HG02973 (cell line): Measurements from ENCODE around the gene SLC25A21.
"Not testable (repeated sequence)": the region's sequence is repeated elsewhere in the genome, so short reads cannot be mapped to it uniquely, and the experiment has no call there.

ENCODE experiments used
- ATAC-seq: cut with Tn5 transposase; IDR thresholded peaks from one replicate; pipeline ENCODE4 v1.9.1; 2021; ENCODE audit warnings: moderate library complexity; ENCODE audit not compliant: unreplicated experiment

The SLC25A21 gene

DNA sequence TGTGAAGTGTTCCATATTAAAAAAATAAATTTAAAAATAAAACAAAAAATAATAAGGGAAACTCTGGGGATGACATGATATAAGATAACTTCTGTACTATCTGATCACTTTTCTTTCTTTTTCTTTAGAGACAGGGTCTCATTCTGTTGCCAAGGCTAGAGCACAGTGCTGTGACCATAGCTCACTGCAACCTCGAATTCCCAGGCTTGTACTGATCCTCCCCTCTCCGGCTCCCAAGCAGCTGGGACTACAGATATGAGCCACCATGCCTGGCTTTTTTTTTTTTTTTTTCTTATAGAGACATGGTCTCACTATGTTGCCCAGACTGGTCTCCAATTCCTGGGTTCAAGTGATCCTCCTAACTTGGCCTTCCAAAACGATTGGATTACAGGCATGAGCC, 14.9 kb upstream of the SLC25A21 start:
- no peak for ATAC-seq

DNA sequence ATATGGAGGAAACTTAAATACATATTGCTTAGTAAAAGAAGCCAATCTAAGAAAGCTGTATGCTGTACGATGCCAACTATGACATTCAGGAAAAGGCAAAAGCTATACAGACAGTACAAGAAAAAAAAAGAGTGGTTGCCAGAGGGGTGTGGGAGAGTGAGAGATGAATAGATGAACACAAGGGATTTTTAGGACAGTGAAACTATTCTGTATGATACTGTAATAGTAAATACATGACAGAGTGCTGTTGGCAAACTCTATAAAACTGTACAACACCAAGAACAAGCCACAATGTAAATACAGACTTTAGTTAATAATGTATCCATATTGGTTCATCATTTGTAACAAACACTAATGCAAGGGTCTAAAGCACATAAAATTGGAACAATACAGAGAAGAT, 14.5 kb upstream of the SLC25A21 start:
- no peak for ATAC-seq

DNA sequence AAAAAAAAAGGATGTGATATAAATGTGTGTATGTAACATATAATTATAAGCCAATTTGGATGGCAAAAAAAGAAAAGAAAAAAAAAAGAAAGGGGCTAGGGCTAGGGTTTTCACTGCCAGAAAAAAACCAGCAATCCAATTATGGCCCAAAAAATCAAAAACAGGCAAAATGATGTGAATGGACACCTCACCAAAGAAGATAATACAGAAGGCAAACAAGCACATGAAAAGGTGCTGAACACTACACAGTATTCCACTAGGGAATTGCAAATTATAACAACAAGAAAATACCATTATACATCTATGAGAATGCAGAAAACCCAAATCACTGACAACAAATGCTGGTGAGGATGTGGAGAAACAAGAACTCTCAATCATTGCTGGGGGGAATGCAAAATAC, 13.3 kb upstream of the SLC25A21 start:
- ATAC-seq: no peak

DNA sequence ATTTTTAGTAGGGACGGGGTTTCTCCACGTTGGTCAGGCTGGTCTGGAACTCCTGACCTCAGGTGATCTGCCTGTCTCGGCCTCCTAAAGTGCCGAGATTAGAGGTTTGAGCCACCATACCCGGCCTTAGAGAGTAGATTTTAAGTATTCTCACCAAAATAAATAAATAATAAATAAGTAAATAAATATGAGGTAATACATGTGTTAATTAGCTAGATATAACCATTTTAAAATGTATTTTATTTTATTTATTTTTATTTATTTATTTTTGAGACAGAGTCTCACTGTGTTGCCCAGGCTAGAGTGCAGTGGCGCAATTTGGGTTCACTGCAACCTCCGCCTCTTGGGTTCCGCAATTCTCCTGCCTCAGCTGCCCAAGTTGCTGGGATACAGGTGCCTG, 12.1 kb upstream of the SLC25A21 start:
- not testable (repeated sequence) for ATAC-seq

DNA sequence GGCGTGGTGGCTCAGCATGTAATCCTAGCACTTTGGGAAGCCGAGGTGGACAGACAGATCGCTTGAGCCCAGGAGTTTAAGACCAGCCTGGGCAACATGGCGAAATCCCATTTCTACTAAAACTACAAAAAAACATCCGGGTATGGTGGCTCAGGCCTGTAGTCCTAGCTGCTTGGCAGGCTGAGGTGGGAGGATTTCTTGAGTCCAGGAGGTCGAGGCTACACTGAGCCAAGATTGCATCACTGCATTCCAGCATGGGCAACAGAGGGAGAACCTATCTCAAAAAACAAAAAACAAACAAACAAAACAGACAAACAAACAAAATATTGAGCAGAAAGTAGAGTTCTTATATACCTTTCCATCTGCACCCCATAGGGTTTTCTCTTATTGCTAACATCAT, 9.0 kb upstream of the SLC25A21 start:
- no peak for ATAC-seq

DNA sequence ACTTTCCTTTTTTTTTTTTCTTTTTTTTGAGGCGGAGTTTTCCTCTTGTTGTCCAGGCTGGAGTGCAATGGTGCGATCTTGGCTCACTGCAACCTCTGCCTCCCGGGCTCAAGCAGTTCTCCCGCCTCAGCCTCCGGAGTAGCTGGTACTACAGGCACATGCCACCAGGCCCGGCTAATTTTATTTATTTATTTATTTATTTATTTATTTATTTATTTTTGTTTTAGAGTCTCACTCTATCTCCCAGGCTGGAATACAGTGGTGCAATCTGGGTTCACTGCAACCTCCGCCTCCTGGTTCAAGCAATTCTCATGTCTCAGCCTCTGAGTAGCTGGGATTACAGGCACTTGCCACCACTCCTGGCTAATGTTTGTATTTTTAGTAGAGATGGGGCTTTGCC, 8.5 kb upstream of the SLC25A21 start:
- not testable (repeated sequence) for ATAC-seq

DNA sequence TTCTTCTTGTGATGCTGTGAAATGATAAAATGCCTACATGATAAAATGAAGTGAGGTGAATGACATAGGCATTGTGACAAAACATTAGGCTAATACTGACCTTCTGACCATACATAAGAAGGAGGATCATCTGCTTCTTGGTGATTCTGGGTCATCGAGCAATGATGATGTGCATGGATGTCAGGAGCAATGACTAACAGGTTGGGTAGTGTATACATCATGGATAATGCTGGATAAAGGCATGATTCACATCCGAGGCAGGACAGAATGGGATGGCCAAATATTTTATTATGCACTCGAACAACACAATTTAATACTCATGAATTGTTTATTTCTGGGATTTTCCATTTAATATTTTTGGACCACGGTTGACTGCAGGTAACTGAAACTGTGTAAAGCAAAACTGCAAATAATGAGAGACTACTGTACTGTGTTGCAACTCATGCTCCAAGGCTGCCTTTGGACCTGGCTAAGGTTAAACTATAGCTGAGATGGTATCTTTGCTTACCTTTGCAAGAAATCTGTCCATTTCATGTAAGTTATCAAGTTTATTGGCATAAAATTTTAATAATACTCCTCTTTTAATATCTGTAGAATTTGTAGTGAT, 7.6 kb upstream of the SLC25A21 start:
- no peak for ATAC-seq

DNA sequence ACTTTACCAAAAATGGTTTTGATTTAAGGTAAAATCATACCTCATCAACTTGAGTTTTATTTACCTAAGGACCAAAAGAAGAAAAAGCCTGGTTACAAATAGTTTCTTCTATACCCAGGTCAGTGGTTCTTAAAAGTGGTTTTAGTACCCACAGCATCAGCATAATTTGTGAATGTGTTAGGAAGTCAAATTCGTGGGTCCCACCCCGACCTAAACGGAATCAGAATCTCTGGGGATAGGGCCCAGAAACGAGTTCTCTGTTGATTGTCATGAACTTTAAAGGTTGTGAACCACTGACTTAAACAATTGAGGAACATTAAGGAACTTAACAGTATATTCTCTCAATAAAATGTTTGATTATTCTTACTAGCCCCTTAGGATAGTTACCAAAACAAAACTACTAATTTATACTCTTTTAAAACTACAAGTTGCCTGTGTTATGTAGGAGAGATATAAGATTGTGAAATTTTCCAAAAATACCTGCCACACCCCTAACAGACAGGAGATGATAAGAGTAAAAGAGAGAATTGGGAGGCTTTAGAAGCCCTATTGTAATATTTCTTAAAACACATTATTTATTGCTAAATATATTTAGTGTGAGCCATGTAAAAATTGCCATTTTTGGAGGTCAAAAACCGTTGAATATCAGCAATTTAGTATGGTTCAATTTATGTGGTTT, 669 bp upstream of the SLC25A21 start:
- ATAC-seq: no peak

DNA sequence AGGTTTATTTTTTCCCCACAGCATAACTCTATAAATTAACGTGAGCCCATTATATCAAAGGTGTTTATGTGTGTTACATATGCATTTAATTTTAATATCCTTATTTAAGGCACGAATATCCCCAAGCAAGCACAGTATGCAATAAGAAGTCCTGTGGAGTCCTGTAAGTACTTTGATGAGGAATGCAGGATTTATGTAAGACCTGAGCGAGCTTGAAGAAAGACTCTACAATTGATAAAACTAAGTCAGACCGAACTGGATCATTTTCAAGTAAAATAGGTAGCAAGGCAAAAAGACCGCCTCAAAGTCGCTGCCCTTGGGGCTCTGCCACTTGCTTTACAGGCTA, 755 bp downstream of the SLC25A21 start:
- ATAC-seq: no peak

DNA sequence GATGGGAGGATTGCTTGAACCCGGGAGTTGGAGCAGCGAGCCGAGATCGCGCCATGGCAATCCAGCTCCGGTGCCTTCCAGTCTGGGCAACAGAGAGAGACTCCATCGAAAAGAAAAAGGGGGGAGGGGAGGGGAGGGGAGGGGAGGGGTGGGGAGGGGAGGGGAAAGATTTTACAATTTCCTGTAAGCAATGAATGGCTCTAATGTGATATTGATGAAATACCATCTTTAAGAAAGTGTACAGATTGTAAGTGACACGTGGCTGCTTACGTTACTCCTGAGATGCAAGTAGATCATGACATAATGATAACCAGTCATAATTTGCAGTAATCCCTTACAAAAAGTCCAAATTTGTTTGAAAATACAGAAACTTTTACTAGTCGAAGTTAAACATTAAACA, 1.4 kb downstream of the SLC25A21 start:
- ATAC-seq: no peak

DNA sequence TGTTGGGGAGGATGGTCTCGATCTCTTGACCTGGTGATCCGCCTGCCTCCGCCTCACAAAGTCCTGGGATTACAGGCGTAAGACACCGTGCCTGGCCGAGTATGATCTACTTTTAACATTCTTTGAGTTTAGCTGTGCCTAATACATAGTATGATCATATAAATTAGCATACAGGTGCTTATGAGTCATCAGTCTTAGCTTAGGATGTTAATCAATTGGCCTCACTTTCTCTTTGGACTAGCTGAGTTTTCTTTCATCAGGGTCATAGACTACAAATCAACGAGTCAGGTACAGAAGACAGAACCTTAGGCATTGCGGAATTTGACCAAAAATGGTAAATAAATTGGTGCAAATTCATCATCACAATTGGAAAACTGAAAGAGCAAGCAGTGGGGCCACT, 2.2 kb downstream of the SLC25A21 start:
- ATAC-seq: no peak

DNA sequence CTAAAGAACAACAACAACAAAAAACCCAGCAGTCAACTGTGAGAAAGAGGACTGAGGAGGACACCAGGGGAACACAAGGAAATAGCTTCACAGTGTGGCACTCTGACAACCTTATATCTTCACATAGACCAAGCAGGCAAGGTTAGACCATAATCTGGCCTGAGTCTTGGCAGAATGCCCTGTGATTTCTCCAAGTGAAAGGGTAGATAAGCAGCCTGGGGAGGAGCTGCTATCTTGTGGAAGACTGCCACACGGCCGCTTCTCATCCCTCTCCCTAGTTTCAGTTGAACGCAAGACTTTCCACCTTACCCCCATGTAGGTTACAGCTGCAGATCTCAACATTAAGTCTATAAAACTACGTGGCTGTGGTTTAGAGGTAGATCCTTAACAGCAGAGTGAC, 3.7 kb downstream of the SLC25A21 start:
- ATAC-seq: no peak

DNA sequence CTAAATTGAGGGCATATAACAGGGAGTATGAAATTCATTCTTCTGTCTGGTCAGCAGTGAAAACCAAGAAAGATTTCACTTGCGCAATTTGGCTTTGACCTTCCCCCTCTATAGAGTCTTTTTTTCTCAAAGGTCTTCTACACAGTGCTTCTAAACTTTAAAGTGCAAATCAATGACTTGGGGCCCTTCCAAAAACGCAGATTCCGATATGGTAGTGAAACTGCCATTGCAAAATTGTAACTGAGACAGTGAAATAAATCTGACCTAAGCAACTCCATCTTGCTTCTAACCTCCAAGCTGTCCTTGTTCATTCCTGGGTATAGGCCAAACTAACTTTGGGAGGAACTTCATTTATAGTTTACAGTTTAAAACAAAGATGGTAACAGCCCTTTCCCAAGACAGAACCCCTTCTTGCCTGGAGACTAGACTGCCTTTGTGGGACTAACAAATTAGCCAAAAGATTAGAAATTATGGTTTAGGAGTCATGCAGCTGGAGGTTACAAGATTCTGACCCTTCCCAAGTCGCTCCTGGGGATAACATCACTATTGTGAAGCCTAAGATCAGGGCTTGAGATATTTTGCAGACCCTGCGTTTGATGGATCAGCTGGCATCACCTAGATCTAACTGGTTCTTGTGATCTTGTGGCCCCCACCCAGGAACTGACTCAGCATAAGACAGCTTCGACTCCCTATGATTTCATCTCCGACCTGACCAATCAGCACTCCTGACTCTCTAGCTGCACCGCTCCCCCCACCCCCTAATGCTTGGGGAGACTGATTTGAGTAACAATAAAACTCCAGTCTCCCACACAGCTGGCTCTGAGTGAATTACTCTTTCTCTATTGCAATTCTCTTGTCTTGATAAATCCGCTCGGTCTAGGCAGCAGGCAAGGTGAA, 5.0 kb downstream of the SLC25A21 start:
- no peak for ATAC-seq

DNA sequence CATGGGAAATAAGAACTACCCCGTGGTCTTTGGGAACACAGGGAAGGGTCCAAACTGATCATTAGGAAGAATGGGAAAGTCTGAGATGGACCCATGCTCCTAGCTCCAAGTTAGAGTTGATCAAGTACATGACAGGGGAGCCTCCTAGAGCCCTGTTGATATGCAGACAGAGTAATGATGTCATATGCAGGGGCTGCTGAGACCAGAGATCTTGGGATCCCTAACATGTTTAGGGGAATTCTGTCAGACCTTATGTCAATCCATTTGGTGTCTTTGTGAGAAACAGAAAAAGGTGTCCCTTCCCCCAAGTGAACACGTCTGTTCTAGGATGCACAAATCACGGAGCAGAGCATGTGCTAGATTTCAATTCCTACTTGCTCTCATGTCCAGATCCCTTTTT, 6.6 kb downstream of the SLC25A21 start:
- no peak for ATAC-seq

DNA sequence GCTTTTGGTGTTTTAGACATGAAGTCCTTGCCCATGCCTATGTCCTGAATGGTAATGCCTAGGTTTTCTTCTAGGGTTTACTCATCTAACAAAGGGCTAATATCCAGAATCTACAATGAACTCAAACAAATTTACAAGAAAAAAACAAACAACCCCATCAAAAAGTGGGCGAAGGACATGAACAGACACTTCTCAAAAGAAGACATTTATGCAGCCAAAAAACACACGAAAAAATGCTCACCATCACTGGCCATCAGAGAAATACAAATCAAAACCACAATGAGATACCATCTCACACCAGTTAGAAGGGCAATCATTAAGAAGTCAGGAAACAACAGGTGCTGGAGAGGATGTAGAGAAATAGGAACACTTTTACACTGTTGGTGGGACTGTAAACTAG, 10.1 kb downstream of the SLC25A21 start:
- ATAC-seq: not testable (repeated sequence)

DNA sequence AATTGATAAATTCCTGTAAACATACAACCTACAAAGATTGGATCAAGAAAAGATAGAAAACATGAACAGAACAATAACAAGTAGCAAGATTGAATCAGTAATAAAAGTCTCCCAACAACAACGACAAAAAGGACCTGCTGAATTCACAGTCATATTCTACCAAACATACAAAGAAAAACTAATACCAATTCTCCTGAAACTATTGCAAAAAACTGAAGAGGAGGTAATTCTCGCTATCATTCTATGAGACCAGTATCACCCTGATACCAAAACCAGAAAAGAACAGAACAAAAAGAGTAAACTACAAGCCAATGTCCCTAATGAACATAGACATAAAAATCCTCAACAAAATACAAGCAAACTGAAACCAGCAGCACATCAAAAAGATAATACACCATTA, 14.4 kb downstream of the SLC25A21 start:
- ATAC-seq: no peak

DNA sequence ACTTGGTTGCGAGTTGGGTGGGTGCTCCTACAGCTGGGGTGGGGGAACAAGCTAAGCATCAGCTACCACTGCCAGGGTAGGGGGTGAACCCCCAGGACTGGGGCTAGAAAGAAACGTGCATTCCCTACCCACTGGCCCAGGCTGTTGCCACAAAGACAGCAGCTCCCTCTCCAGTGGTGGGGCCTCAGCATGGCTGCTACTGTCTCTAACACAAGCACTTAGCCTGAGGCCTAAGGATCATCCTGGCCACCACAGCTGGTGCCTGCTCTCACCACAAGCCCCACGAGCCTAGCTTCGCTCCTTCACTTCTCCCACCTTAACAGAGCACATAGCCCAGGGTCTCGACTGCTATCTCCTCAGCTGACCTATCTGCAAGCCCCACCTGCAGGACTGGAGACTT, 18.9 kb downstream of the SLC25A21 start:
- no peak for ATAC-seq

DNA sequence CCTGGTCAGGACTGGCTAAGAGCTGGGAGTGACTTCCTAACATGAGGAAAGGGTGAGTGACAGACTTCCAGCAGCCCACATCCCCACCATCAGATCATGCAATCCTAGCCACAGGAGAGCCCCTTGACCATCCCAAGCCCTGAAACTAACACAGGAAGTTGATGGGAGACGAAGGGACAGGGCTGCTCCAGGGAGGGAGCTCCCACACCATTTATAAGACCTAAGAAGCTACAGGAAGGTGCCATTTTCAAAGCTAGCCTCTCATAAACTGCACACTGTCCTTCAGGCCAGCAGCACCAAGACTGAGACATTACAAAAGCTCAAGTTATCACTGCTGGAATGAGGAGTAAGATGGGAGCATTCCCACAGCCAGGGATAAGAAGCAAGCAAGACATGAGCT, 19.4 kb downstream of the SLC25A21 start:
- ATAC-seq: no peak

DNA sequence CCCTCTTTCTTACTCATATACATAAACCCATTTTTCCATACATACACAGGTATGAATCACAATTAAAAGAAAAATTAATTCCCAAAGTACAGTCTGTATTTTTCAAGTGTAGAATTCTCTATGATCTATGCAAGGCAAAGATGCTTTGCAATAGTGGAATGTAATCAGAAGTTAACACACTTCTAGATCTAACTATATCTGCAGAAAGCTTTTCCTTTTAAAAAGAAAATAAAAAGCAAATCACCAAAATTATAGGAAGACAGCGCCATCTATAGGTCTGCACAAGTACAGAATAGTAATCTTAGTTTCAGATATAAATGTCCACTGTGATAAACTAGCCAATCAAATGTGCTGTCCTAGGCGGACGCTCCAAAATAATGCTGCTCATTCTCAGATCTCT, 22.0 kb downstream of the SLC25A21 start:
- no peak for ATAC-seq

DNA sequence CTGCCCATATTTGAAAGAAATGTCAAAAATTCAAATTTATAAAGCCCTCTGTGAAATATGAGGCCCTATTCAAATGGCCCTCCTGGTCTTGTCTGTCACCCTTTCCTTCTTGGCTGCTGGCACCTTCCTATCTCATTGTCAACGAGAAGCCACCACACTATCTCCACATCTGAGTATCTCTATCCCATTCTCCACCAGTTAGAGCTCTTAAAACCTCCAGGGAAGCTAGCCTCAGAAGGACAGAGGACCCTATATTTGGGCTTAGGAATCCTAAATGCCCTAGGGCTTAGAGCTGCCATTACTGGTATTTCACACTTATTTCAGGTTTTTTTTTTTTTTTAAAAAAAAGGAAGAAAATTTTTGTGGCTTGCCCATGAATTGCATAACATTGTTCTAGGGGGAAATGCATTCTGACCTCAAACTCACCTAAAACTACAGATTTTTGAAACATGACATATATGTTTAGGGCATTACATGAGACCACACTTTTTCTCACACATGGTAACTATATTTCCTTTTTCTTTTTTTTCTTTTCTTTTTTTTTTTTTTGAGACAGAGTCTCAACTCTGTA, 25.0 kb downstream of the SLC25A21 start:
- no peak for ATAC-seq

DNA sequence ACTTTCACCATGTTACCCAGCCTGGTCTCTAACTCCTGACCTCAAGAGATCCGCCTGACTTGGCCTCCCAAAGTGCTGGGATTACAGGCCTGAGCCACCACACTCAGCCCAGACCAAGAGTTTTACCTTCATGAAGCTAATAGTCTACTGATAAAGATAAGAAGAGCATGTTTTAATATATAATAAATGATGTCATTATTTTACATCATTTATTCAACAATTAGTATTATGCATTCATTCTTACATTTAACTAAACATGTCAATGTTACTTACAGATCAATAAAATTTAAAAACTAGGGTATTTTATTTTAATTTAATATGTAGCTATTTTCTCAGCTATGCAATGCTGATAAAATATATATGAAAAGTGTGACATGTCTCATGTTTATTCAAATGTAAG, 26.0 kb downstream of the SLC25A21 start:
- not testable (repeated sequence) for ATAC-seq

DNA sequence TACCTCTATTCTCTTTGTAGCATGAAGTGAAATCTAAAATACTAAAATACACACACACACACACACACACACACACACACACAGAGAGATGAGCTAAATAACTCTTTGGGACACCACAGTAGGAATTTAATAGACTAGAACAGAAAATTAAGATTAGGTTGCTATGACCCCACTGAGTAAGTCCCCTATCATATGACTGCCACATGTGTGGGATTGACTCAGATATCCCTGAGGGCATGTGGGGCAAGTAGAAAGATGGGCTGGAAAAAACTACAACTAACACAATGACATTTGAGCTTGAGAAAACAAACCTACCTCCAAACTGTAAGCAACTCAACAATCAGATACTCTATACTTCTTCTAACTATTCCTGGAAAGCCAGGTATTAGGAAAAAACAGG, 27.0 kb downstream of the SLC25A21 start:
- ATAC-seq: no peak
